ENCODE measurements around the gene HOXA11.

HOXA11 gene

GRCh38 chr7:27205325-27206280 lies 20.6 kb upstream of the HOXA11 start:
- no peak for DNase-seq (ENCODE audit: low read depth)

GRCh38 chr7:27204851-27205322 lies 19.9 kb upstream of the HOXA11 start:
- DNase-seq (ENCODE audit: low read depth): no peak

- DNase-seq (ENCODE audit: low read depth): no peak
These were observed 19.0 kb upstream of the HOXA11 start for GRCh38 chr7:27203964-27204594.

GRCh38 chr7:27203365-27203953 lies 18.4 kb upstream of the HOXA11 start:
- no peak for DNase-seq (ENCODE audit: low read depth)

GRCh38 chr7:27202862-27203134 lies 17.8 kb upstream of the HOXA11 start:
- no peak for DNase-seq (ENCODE audit: low read depth)

GRCh38 chr7:27202018-27202861 lies 17.2 kb upstream of the HOXA11 start:
- DNase-seq (ENCODE audit: low read depth): no peak

- no peak for DNase-seq (ENCODE audit: low read depth)
These were observed 16.6 kb upstream of the HOXA11 start for GRCh38 chr7:27201580-27202017.

GRCh38 chr7:27200761-27201579 lies 15.9 kb upstream of the HOXA11 start:
- DNase-seq (ENCODE audit: low read depth): no peak

GRCh38 chr7:27199849-27200760 lies 15.1 kb upstream of the HOXA11 start, which contains the start of gene HOXA13:
TSS of gene HOXA13 (minus strand) at chr7:27200091. CDS start at chr7:27200077, 14 bp downstream.
- DNase-seq (ENCODE audit: low read depth): no peak

GRCh38 chr7:27198871-27199801 lies 14.1 kb upstream of the HOXA11 start:
- no peak for DNase-seq (ENCODE audit: low read depth)

- no peak for DNase-seq (ENCODE audit: low read depth)
These were observed 13.3 kb upstream of the HOXA11 start for GRCh38 chr7:27198138-27198841.

GRCh38 chr7:27197137-27198042 lies 12.4 kb upstream of the HOXA11 start:
- DNase-seq (ENCODE audit: low read depth): no peak

- DNase-seq (ENCODE audit: low read depth): peak; percentile 63
These were observed 11.3 kb upstream of the HOXA11 start for GRCh38 chr7:27196287-27196767.

GRCh38 chr7:27194686-27195379 lies 9.8 kb upstream of the HOXA11 start:
- no peak for DNase-seq (ENCODE audit: low read depth)

GRCh38 chr7:27194002-27194352 lies 8.9 kb upstream of the HOXA11 start:
- DNase-seq (ENCODE audit: low read depth): no peak

GRCh38 chr7:27193335-27194001 lies 8.4 kb upstream of the HOXA11 start:
- DNase-seq (ENCODE audit: low read depth): no peak

All from amniotic epithelial cell (primary cell).